Neural crest cell (in vitro differentiated cells): ENCODE data around the gene UFD1. TPM values are rescaled to one million over a fixed set of nuclear protein-coding genes. Genes with fewer than 3 reads are reported as not detected.

Experiments
- DNase-seq: peaks from one replicate; pipeline ENCODE4 v3.0.0; 2021; ENCODE audit warnings: low read depth, mixed read lengths, low spot score
- H3K27ac Mint-ChIP-seq: one replicate; pipeline ENCODE4 v1.8.0; 2021; ENCODE audit warnings: mild to moderate bottlenecking, mixed read lengths; ENCODE audit not compliant: unreplicated experiment
- H3K27me3 Mint-ChIP-seq: 2 replicates; pipeline ENCODE4 v1.8.0; 2021; ENCODE audit warnings: low read depth, mild to moderate bottlenecking, mixed read lengths
- H3K36me3 Mint-ChIP-seq: 2 replicates; pipeline ENCODE4 v1.8.0; 2021; ENCODE audit warnings: low read depth, mild to moderate bottlenecking, mixed read lengths
- H3K4me1 Mint-ChIP-seq: 2 replicates; pipeline ENCODE4 v1.8.0; 2021; ENCODE audit warnings: mixed read lengths
- H3K4me3 Mint-ChIP-seq: one replicate; pipeline ENCODE4 v1.8.0; 2021; ENCODE audit warnings: mild to moderate bottlenecking, mixed read lengths
- H3K9me3 Mint-ChIP-seq: 2 replicates; pipeline ENCODE4 v1.8.0; 2021; ENCODE audit warnings: mixed read lengths
- CTCF ChIP-seq: fragments of 200-600 bp; sonication (generic); conservative IDR thresholded peaks from 2 replicates; pipeline ENCODE4 v1.5.0; 2021; ENCODE audit warnings: antibody characterized with exemption, mild to moderate bottlenecking
- total RNA-seq: library from RNA; stranded (reverse); gene quantifications from 2 replicates; pipeline ENCODE4 v1.2.1, GENCODE V29; 2021

UFD1 gene
- total RNA-seq, 1 donor from 2014 or later, result 69.4 TPM

- H3K4me3 Mint-ChIP-seq, result no peak overlapping the region
- H3K4me1 Mint-ChIP-seq, result peaks cover 3% of the 10 kb centered on the region
- H3K9me3 Mint-ChIP-seq, result no peaks in the 10 kb centered on the region
- no peak for TF ChIP-seq CTCF
- H3K36me3 Mint-ChIP-seq, result peaks cover 11% of the 10 kb centered on the region
- H3K27me3 Mint-ChIP-seq, result no peaks in the 10 kb centered on the region
- no peak overlapping the region for H3K27ac Mint-ChIP-seq
- no peak for DNase-seq
Observed at GRCh38 chr22:19407649-19408606, 71.1 kb downstream of the UFD1 start.

- Mint-ChIP-seq H3K36me3 (peaks cover 11% of the 10 kb centered on the region), H3K4me1 (no peaks in the 10 kb centered on the region), H3K27me3 (no peaks in the 10 kb centered on the region), H3K4me3 (no peak overlapping the region), H3K27ac (no peak overlapping the region), H3K9me3 (no peaks in the 10 kb centered on the region)
- DNase-seq, result no peak
- TF ChIP-seq CTCF, result no peak
Observed at GRCh38 chr22:19406846-19407245, 72.1 kb downstream of the UFD1 start.

GRCh38 chr22:19406281-19406811, 72.6 kb downstream of the UFD1 start:
- no peak overlapping the region for H3K4me3 Mint-ChIP-seq
- DNase-seq, result no peak
- H3K4me1 Mint-ChIP-seq, result no peaks in the 10 kb centered on the region
- no peaks in the 10 kb centered on the region for H3K27me3 Mint-ChIP-seq
- no peaks in the 10 kb centered on the region for H3K9me3 Mint-ChIP-seq
- peaks cover 11% of the 10 kb centered on the region for H3K36me3 Mint-ChIP-seq
- no peak for TF ChIP-seq CTCF
- no peak overlapping the region for H3K27ac Mint-ChIP-seq

DNA sequence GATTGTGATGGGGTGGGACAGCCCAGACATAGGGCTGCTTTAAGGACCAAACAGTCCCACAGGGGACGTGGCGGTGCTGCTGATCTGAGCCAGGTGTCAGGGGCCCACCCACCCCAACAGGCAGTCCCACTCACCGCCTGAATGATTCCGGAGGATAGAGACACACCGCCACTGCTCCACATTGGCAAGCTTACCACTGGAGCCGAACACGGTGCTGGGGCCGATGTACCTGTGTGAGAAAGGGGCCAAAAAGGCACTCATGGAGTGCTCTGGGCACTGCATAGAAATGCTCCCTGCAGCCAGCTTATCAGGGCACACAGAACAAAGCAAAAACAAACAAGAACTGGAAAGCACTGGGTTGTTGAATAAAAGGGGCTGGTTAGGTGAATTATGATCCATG, 73.3 kb downstream of the UFD1 start:
- H3K4me3 Mint-ChIP-seq, result no peak overlapping the region
- TF ChIP-seq CTCF, result no peak
- H3K9me3 Mint-ChIP-seq, result no peaks in the 10 kb centered on the region
- peaks cover 12% of the 10 kb centered on the region for H3K36me3 Mint-ChIP-seq
- H3K4me1 Mint-ChIP-seq, result no peaks in the 10 kb centered on the region
- no peaks in the 10 kb centered on the region for H3K27me3 Mint-ChIP-seq
- H3K27ac Mint-ChIP-seq, result no peak overlapping the region
- DNase-seq, result no peak

DNA sequence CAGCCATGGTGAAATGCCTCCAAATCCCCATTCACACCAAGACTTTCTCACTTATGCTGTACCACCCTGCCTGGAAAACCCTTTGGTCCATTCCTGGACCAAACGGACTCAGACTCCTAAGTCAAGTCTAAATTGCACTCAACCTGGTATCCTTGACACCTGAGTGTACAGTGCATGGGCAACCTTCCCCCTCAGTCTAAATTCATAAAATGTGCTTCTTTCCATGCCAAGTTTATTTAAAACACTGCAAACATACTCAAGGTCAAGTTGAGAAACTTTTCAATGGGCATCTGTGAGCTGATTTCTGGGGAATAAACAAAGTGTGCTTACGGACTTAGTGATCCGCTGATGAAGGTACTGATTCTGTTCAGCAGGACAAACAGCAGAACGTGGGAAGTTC, 73.9 kb downstream of the UFD1 start:
- no peak overlapping the region for H3K27ac Mint-ChIP-seq
- TF ChIP-seq CTCF, result no peak
- peaks cover 15% of the 10 kb centered on the region for H3K36me3 Mint-ChIP-seq
- H3K27me3 Mint-ChIP-seq, result no peaks in the 10 kb centered on the region
- no peaks in the 10 kb centered on the region for H3K4me1 Mint-ChIP-seq
- DNase-seq, result no peak
- no peak overlapping the region for H3K4me3 Mint-ChIP-seq
- no peaks in the 10 kb centered on the region for H3K9me3 Mint-ChIP-seq
